GM10847 (cell line): ENCODE results near the gene SGF29.

Experiments used
- POLR2A ChIP-seq: IDR thresholded peaks from 2 replicates; pipeline ENCODE4 v1.6.1; 2011; ENCODE audit not compliant: insufficient read length; ENCODE audit errors: extremely low read depth

The SGF29 gene

DNA sequence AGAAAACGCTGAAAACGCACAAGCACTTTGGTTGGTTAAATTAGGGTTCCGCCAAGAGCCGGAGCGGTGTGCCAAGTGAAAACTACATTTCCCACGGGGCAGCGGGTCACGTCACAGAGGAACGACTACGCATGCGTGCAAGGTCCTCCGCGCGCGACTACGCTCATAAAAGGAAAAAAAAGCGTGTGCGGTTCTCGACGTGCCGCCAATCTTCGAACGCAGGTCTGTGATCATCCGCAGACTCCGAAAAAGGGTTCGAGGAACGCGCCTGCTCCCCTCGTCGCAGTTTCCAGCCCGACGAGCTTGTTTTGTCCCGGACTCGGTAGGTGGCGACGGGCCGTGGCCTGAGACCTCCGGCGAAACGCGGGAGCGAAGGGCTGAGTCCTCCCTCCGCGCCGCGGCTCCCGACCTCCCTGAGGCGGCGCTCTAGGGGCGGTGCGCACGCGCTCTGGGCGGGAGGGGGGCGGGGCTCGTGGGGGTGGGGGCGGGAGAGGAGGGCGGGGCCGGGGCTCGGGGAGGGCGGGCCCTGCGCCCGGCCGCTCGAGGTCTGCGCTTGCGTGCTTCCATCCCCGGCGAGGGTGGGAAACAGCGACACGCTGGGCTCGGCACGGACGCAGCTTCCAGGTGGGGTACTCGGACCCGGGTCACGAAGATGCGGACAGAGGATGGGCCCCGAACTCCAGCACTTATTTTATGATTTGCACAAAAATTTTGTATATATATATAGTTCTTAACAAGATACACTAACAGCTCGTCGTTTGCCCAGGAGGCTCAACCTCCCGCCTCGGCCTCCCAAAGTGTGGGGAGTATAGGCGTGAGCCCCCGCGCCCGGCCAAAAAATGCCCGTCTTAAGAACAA is at the start of gene SGF29:
SGF29 (plus strand) TSS at position 145 of the 858 bp plus-strand sequence. CDS start 27,150 bp downstream, outside the sequence.
- TF ChIP-seq POLR2A = peak; percentile 96

DNA sequence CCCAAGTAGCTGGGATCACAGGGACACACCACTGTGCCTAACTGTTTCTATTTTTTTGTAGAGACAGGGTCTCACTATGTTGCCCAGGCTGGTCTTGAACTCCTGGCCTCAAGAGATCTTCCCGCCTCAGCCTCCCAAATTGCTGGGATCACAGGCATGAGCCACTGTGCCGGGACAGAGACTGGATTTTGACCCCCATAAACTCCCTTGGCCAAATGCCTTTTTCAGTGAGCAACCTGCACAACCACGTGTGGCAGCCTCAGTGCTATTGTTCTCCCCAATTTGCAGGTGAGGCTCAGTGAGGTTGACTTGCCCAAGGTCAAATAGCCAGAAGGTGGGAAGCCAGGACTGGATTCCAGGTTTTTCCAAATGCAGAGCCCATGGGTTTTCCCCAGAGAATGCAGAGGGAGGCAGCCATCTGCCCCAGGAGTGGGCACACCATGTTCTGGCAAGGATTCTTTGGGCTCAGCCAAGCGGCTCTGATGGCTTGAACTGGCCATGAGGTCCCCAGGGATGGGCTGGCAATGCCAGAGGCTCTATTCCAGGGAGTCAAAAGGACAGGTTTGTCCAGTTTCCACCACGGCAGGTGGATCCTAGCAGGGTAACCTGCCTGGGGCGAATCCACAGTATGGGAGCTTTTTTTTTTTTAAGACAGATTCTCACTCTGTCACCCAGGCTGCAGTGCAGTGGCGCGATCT is 48.9 kb upstream of the SGF29 start:
- TF ChIP-seq POLR2A = no peak

DNA sequence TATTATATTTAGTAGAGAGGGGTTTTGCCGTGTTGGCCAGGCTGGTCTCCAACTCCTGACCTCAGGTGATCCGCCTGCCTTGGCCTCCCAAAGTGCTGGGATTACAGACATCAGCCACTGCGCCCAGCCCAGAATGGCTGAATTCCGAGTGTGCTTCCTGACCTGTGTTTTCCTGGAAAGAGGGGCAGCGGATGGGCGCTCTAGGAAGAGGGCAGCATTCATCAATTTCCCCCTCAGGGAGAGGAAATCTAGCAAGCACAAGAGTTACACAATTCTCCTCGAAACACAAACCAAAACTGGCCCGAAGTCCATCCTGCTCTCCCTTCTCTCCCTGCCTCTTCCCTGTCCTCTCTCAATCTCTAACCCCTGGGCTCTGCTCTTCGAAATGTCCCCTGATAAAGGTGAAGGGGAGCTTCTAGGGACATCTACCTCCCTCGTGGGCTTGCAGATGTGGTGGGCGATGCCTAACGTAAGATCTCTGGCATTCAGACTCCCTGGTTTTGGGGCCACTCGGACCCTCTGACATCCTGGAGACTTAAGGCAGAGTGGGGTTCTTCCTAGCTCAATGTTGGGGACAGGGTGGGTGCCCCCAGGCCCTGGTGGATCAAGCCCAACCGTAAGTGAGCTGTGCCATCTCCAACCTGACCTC is 48.1 kb upstream of the SGF29 start:
- TF ChIP-seq POLR2A = no peak

DNA sequence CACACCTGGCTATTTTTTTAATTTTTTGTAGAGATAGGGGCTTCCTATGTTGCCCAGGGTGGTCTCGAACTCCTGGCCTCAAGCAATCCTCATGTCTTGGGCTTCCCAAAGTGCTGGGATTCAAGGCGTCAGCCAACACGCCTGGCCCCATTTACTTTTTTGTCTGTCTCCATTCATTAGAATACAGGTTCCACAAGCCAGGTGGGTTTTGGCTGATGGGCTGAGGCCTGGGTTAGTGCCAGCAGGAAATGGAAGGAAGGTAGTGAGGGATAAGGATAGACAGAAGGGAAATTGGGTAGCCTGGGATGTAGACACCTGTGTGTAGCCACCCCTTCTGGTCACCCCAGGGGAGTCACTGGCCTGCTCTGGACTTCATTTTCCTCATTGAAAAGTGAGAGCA is 42.7 kb upstream of the SGF29 start:
- no peak for TF ChIP-seq POLR2A

DNA sequence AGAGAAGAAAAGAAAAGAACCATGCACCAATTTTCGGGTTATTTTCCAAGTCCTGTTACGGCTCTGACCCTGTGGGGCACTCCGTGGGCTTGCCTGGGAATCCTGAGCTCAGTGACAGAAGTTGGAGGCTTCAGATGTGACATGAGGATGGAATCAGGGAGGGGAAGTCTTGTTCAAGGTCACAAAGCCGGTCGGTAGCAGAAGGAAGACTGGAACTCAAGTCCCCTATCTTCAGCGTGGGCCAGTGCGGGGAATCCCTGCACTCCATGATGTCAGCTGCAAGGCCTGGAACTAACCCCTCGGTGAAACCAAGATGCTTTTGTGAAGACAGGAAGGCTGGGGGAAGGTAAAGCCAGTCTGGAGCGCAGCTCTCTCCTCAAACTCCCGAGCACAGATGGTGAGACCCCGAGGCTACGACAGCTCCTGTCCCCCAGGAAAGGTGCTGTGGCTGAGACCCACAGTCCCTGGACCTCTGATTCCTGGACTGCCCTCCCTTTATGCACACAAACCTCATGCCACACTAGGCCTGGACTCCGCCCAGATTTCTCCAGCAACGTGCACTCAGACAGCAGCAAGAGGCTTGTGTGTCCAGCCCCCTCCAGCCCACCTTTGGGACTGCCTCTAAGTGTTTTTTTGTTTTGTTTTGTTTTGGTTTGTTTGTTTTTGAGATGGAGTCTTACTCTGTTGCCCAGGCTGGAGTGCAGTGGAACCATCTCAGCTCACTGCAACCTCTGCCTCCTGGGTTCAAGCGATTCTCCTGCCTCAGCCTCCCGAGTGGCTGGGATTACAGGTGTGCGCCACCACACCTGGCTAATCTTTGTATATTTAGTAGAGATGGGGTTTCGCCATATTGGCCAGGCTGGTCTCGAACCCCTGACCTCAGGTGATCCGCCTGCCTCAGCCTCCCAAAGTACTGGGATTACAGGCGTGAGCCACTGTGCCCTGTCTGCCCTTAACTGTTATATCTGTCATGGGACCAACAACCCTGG is 41.6 kb upstream of the SGF29 start:
- TF ChIP-seq POLR2A = no peak

DNA sequence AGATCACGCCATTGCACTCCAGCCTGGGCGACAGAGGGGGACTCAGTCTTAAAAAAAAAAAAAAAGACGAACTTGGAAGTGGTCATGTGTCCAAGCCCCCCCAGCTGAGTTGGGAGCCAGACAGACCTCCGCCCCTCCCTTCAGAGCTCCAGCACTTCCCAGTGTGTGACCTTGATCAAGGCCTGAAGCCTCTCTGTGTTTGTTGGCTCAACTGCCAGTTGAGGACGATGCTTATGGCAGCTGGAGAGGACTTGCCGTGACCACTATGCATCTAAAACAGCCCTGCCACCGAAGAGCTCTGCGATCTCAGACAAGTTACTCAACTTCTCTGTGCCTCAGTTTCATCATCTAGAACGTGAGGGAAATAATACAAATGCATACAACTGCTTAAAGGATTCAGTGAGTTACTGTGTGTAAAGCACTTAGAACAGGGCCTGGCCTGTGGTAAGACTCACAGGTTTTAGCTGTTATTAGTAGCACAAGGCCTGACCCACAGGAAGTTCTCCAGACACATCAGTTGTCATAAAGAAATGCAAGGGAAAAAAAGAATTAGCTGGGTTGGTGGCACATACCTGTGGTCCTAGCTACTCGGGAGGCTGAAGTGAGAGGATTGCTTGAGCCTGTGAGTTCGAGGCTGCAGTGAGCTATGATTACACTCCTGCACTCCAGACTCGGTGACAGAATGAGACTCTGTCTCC is 40.1 kb upstream of the SGF29 start:
- TF ChIP-seq POLR2A = no peak

DNA sequence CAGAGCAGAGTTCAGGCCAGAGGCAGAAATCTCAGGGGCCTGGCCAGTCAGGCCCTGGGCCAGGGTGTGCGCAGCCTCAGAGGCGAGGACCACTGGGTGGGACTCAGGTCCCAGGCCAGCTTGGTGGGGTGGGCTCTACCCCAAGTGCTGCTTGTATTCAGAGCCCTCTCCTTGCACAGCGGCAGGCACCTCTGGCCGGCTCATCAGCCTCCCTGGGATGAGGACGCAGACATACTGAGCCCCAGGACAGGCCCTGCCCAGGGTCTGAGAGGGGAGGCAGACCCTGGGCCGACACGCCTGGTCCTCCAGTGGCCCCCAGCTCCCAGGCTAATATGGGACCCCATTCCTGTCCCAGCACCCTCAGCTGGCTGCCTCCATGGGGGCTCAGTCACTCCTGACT is 39.5 kb upstream of the SGF29 start:
- no peak for TF ChIP-seq POLR2A

DNA sequence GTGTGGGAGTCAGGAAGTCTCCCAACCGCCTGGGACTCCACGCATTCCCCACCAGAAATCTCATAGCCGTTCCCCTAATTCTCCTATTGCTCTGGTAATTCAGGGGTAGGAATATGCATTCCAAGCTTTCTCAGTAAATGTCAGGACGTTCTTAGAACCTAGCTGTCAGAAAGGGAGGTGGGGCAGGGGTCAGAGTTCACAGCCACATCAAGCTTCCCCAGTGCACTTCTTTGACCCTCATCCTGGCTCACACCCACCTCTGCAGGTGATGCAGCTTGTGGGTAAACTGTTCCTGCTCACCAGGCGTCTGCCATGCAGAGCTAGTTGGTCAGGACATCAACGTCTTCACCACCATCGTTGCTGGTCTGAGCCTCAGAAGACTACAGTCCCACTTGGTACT is 33.0 kb upstream of the SGF29 start:
- TF ChIP-seq POLR2A = no peak

DNA sequence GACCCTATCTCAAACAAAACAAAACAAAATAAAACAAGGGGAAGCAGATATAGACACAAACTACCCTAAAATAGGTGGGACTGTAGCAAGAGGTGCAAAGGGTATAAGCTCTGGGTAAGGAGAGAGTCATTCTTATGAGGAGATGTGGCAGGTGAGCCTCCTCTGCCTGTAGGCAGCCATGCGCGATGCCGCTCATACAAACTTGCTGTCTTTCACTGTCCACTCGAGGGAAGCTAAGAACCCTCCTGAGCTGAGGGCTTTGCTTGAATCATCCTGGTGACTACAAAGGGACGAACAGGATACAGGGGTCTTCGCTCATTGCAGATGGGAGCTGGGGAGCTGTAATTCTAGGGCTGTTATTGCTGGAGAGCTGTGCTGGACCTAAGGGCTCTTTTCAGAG is 32.3 kb upstream of the SGF29 start:
- TF ChIP-seq POLR2A = no peak

DNA sequence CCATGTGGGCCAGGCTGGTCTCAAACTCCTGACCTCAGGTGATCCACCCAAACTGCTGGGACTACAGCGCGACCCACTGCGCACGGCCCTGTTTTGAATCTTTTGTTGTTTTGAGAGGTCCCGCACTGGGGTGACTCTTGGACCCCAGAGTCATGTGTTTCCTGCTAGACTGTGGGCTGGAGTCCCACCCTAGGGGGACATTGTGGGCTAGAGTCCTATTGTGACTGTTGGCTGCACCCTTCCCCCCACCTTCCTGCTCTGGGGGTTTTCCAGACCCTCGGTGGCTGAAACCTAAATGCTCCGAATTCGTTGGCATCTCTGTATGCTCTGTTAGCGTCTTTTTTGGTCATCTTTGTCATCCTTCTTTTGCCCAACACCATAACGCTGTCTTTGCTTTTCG is 30.9 kb upstream of the SGF29 start:
- TF ChIP-seq POLR2A = no peak

DNA sequence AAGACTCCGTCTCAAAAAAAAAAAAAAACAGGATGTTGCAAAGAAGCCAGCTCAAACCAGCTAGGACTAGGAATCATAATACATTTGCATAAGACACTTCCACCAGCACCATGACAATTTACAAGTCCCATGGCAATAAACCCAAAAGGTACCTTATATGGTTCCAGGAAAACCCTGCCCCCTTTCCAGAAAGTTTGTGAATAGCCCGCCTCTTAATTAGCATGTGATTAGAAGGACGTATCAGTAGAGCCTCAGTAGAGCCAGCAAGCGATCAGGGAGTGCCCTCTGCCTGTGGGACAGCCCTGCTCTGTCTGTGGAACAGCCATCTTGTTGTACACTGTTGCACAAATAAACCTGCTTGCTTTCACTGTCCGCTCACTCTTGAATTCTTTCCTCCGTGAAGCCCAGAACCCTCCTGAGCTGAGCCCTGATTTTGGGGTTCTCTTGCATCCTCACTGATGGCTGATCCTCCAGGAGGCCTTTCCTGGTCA is 29.0 kb upstream of the SGF29 start:
- TF ChIP-seq POLR2A = no peak

DNA sequence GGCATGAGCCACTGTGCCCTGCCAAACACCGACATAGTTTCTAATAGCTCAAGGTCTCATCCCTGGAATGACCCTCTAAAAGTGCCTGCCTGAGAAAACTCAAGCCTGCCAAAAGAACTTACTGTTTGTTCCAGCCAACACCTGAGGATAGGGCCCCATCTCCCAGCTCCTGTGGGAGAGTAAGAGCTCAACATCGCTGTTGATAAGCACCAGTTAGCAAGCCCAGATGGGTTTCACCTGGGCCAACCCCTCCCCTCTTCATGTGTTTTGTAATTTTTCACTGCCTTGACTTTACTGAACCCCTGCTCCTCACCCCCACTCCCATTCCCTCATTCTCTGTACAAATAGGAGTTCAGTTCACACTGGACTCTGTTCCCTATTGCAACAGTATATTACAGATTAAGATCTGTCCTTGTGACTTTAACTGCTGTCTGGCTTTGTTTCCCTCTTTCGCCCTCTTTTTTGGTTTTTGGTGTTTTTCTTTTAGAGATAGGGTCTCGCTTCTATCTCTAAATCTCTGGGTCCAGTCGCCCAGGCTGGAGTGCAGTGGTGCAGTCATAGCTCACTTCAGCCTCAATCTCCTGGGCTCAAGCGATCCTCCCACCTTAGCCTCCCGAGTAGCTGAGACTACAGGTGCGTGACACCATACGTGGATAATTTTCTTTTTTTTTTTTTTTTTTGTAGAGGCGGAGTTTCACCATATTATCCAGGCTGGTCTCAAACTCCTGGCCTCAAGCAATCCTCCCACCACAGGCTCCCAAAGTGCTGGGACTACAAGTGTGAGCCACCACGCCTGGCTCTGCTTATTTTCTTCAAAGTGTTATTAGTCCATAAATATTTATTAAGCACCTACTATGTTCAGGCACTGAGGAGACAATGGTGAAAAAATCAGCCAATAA is 27.3 kb upstream of the SGF29 start:
- no peak for TF ChIP-seq POLR2A

DNA sequence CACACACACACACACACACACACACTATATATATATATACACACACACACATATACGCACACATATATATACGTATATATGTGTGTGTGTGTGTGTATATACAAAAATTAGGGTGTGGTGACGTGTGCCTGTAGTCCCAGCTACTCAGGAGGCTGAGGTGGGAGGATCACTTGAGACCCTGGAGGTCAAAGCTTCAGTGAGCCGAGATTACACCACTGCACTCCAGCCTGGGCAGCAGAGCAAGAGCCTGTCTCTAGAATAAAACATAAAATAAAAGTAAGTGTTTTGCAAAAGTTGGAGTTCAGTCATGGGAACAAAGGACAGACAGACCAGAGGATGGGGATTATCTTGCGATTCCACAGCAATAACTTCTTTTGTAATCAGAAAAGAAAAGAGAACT is 25.7 kb upstream of the SGF29 start:
- no peak for TF ChIP-seq POLR2A

DNA sequence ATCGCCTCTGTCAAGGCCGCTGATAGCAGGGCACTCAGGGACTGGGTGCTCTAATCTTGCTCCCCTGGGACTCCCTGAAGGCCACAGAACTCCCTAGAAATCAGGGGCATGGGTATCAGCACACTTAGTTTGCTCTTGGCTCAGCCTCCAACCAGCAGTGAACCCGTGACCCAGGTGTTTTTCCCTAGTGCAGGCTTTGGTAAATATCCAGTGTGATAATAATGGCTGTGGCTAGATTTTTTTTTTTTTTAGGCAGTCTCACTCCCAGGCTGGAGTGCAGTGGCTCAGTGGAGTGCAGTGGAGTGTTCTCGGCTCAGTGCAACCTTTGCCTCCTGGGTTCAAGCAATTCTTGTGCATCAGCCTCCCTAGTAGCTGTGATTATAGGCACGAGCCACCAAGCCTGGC is 25.3 kb upstream of the SGF29 start:
- TF ChIP-seq POLR2A = no peak

DNA sequence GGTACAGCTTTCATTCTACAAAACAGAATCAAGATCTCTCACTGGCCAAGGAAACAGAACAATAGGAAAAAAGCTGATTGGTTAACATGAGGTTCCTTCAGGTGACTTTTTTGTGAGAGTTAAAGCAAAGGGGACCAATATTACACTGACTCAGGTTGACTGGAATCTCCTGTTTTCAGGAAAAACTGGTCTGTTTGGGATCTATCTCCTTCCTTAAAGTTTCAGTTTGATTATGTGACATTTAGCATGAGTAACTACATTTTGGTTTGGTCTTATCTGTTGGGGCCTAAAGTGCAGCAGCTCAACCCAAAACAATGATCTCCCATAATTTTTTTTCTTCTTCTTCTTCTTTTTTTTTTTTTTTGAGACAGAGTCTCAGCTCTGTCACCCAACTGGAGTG is 24.6 kb upstream of the SGF29 start:
- no peak for TF ChIP-seq POLR2A
